ENCODE results near the gene ULK2. TPM values are rescaled to one million over a fixed set of nuclear protein-coding genes. Genes with fewer than 3 reads are reported as not detected.

The ULK2 gene
- total and polyA plus RNA-seq, 2 of the 13 experiments (the other 11 are each of a cell fraction or from before 2014, with no cell fraction given), result 0.01 TPM; not detected in 1

- TF ChIP-seq ZFP36 (IDR thresholded peaks at IDR 0.05; ENCODE audit: borderline replicate concordance, low read depth, low read length, partially characterized antibody), result no peak
- TF ChIP-seq SRSF4 (IDR thresholded peaks at IDR 0.05; ENCODE audit: low read depth, low read length, poor library complexity, severe bottlenecking), result no peak
These were observed 136.1 kb downstream of the ULK2 start (continued) for GRCh38 chr17:19731626-19732025.

- DNase-seq (ENCODE audit: low spot score), result no peak
- CTCF ChIA-PET (ENCODE audit: low intra/inter-chr PET ratio, low total read pairs), result no interaction called here
- intact Hi-C loops (cut with micrococcal nuclease; ENCODE audit: unreplicated experiment) (no loop called here), in situ Hi-C loops (cut with HindIII; ENCODE audit: extremely low pct_ligation_motif_present, low pct_unique_long_range_greater_than_20kb) (no loop called here)
- no peak overlapping the region for H3K4me3 ChIP-seq (replicated peaks in 1 of 3; ENCODE audit: insufficient read depth in 1 of 3, low read depth in 2 of 3, low read length in 3 of 3)
- no peak overlapping the region for H3K4me2 ChIP-seq (ENCODE audit: low read depth, low read length)
- H3K9me3 ChIP-seq (ENCODE audit: low read length), result no peaks in the 10 kb centered on the region
- no peak for FAIRE-seq
- H3K36me3 ChIP-seq (replicated peaks in 1 of 2; ENCODE audit: control insufficient read depth in 1 of 2, insufficient read depth in 2 of 2, low read length in 2 of 2), result no peaks in the 10 kb centered on the region
- H3K27me3 ChIP-seq (ENCODE audit: control insufficient read depth in 1 of 2, insufficient read depth in 2 of 2, low read length in 2 of 2), result no peaks in the 10 kb centered on the region
- H3K79me2 ChIP-seq (ENCODE audit: insufficient read depth, low read length), result no peaks in the 10 kb centered on the region
- H4K20me1 ChIP-seq (ENCODE audit: insufficient read depth, low read length), result no peaks in the 10 kb centered on the region
- POLR2A ChIA-PET, result interaction anchor here (1.1 to 1.8 kb wide), 3 partner anchors 10 to 82 kb away, joined by 3 to 8 read pairs (median 5); partner anchors contain the start of gene ALDH3A2
- WGBS (ENCODE audit: low lambda C conversion rate), result 75% methylated on average over 4 of the region's 4 CpGs
- H3K27ac ChIP-seq (ENCODE audit: extremely low read length, insufficient read depth, low read length), result no peak overlapping the region
- H3K9ac ChIP-seq (ENCODE audit: insufficient read depth, low read depth, low read length), result no peak overlapping the region
- H2AFZ ChIP-seq (ENCODE audit: low read length), result no peak overlapping the region
- H3K4me1 ChIP-seq (ENCODE audit: insufficient read depth, low read length), result peaks cover 83% of the 10 kb centered on the region
- ATAC-seq, result no peak
- BruUV-seq (replicated peaks), result no TSS peak
- TF ChIP-seq U2AF2 (IDR thresholded peaks at IDR 0.05; ENCODE audit: low read depth, low read length) (no peak), ZFAT (CRISPR knock-in tag; conservative IDR thresholded peaks at IDR 0.05) (no peak), ZNF503 (CRISPR knock-in tag; IDR thresholded peaks at IDR 0.05) (no peak), KDM5B (CRISPR knock-in tag; IDR thresholded peaks at IDR 0.05; ENCODE audit: borderline replicate concordance) (no peak), KAT7 (CRISPR knock-in tag; IDR thresholded peaks at IDR 0.05; ENCODE audit: borderline replicate concordance) (no peak), GTF2F1 (IDR thresholded peaks at IDR 0.05; ENCODE audit: low read length) (no peak), ZBTB8A (CRISPR knock-in tag; IDR thresholded peaks at IDR 0.05; ENCODE audit: borderline replicate concordance, low read depth) (no peak), PRPF4 (IDR thresholded peaks at IDR 0.05; ENCODE audit: low read depth, low read length, poor library complexity, severe bottlenecking) (no peak), ATM (IDR thresholded peaks at IDR 0.05; ENCODE audit: borderline replicate concordance) (no peak), HES4 (CRISPR knock-in tag; IDR thresholded peaks at IDR 0.05; ENCODE audit: borderline replicate concordance) (no peak), ZNF263 (CRISPR knock-in tag; IDR thresholded peaks at IDR 0.05) (no peak), ADNP (CRISPR knock-in tag; IDR thresholded peaks at IDR 0.05) (no peak), MLXIP (CRISPR knock-in tag; IDR thresholded peaks at IDR 0.05; ENCODE audit: borderline replicate concordance) (no peak), ELF3 (CRISPR knock-in tag; IDR thresholded peaks at IDR 0.05) (no peak), ZFP36 (IDR thresholded peaks at IDR 0.05; ENCODE audit: borderline replicate concordance, low read depth, low read length, partially characterized antibody) (no peak), ZNF510 (CRISPR knock-in tag; IDR thresholded peaks at IDR 0.05; ENCODE audit: low read depth) (no peak), POGK (CRISPR knock-in tag; conservative IDR thresholded peaks at IDR 0.05) (no peak)
These were observed 136.9 kb downstream of the ULK2 start for GRCh38 chr17:19730843-19731242.

Measured in HepG2 (cell line).